ENCODE data around the gene RPL36. TPM values are rescaled to one million over a fixed set of nuclear protein-coding genes. Genes with fewer than 3 reads are reported as not detected.

The RPL36 gene
- 2,051 TPM for polyA plus RNA-seq (2013, experiment 1 of 2)
- 2,023 TPM for polyA plus RNA-seq (2013, experiment 2 of 2)

GRCh38 chr19:5690125-5690954 lies at the start of gene RPL36:
TSS of gene RPL36 (plus strand) at chr19:5690295. CDS start at chr19:5690508, 213 bp downstream.
- Histone ChIP-seq H4K91ac (ENCODE audit: low read depth, low read length, poor library complexity) (peak within 1 kb of the TSS; percentile 95), H3K23ac (ENCODE audit: low read depth, low read length, poor library complexity) (peak within 1 kb of the TSS; percentile 99), H2BK12ac (ENCODE audit: low read length) (no peak within 1 kb of the TSS), H3K79me1 (ENCODE audit: low read depth, low read length) (peaks cover 38% of the 10 kb centered on the region), H3K27me3 (ENCODE audit: control insufficient read depth in 3 of 3, insufficient read depth in 3 of 3, low read depth in 1 of 3, low read length in 3 of 3) (no peaks in the 10 kb centered on the region), H3K27ac (replicated peaks; ENCODE audit: low read length) (peak within 1 kb of the TSS; percentile 90), H3K4me2 (ENCODE audit: insufficient read depth, low read length, poor library complexity, severe bottlenecking) (peak within 1 kb of the TSS; percentile 75), H4K8ac (ENCODE audit: low read depth, low read length) (no peak within 1 kb of the TSS), H2AFZ (ENCODE audit: low read length) (peak within 1 kb of the TSS; percentile 87), H3K4ac (ENCODE audit: low read length) (peak within 1 kb of the TSS; percentile 95), H2BK120ac (ENCODE audit: low read depth, low read length) (peak within 1 kb of the TSS; percentile 61), H2BK15ac (ENCODE audit: low read length) (no peak within 1 kb of the TSS), H3K4me3 (ENCODE audit: low read length in 2 of 2) (peak within 1 kb of the TSS; percentile 97 to 100), H3K4me1 (ENCODE audit: control insufficient read depth in 2 of 2, insufficient read depth in 1 of 2, low read depth in 1 of 2, low read length in 2 of 2) (peaks cover 4 to 5% of the 10 kb centered on the region in 2 donors), H3K14ac (ENCODE audit: low read length) (peak within 1 kb of the TSS; percentile 100), H3K9ac (ENCODE audit: low read depth, low read length, poor library complexity) (peak within 1 kb of the TSS; percentile 100), H2AK5ac (ENCODE audit: low read depth, low read length) (peak within 1 kb of the TSS; percentile 96), H2BK5ac (ENCODE audit: low read length) (peak within 1 kb of the TSS; percentile 99), H3K18ac (ENCODE audit: low read length) (peak within 1 kb of the TSS; percentile 99), H3K36me3 (replicated peaks in 1 of 2; ENCODE audit: control insufficient read depth in 2 of 2, insufficient read depth in 2 of 2, low read length in 2 of 2) (peaks cover 35 to 46% of the 10 kb centered on the region in 2 donors), H3K9me3 (replicated peaks in 1 of 2; ENCODE audit: control insufficient read depth in 2 of 2, insufficient read depth in 1 of 2, low read depth in 1 of 2, low read length in 2 of 2) (peaks cover 0 to 4% of the 10 kb centered on the region in 2 donors)
- no CpG with 5 or more reads among the region's 73 CpGs for WGBS, 2 donors (ENCODE audit: extremely low coverage in 2 of 2, insufficient read length in 2 of 2, insufficient replicate concordance in 1 of 2)
- peak; percentile 97 for DNase-seq (ENCODE audit: low spot score)

GRCh38 chr19:5641171-5641570 lies 48.9 kb upstream of the RPL36 start:
- H3K27ac ChIP-seq (replicated peaks; ENCODE audit: low read length) = no peak overlapping the region
- no peak overlapping the region for H3K18ac ChIP-seq (ENCODE audit: low read length)
- H3K9ac ChIP-seq (ENCODE audit: low read depth, low read length, poor library complexity) = no peak overlapping the region
- H2AK5ac ChIP-seq (ENCODE audit: low read depth, low read length) = no peak overlapping the region
- no peak overlapping the region for H4K8ac ChIP-seq (ENCODE audit: low read depth, low read length)
- H3K36me3 ChIP-seq (replicated peaks in 1 of 2; ENCODE audit: control insufficient read depth in 2 of 2, insufficient read depth in 2 of 2, low read length in 2 of 2) = peaks cover 24 to 91% of the 10 kb centered on the region in 2 donors
- H3K4me2 ChIP-seq (ENCODE audit: insufficient read depth, low read length, poor library complexity, severe bottlenecking) = no peak overlapping the region
- no peak overlapping the region for H2AFZ ChIP-seq (ENCODE audit: low read length)
- H3K23ac ChIP-seq (ENCODE audit: low read depth, low read length, poor library complexity) = no peak overlapping the region
- WGBS, 2 donors (ENCODE audit: extremely low coverage in 2 of 2, insufficient read length in 2 of 2, insufficient replicate concordance in 1 of 2) = no CpG with 5 or more reads among the region's 4 CpGs
- no peak for DNase-seq (ENCODE audit: low spot score)
- H3K4me3 ChIP-seq (ENCODE audit: low read length in 2 of 2) = no peak overlapping the region
- H3K9me3 ChIP-seq (replicated peaks in 1 of 2; ENCODE audit: control insufficient read depth in 2 of 2, insufficient read depth in 1 of 2, low read depth in 1 of 2, low read length in 2 of 2) = no peaks in the 10 kb centered on the region
- H3K4ac ChIP-seq (ENCODE audit: low read length) = no peak overlapping the region
- no peaks in the 10 kb centered on the region for H3K4me1 ChIP-seq (ENCODE audit: control insufficient read depth in 2 of 2, insufficient read depth in 1 of 2, low read depth in 1 of 2, low read length in 2 of 2)
- peaks cover 9% of the 10 kb centered on the region for H3K79me1 ChIP-seq (ENCODE audit: low read depth, low read length)
- no peak overlapping the region for H2BK15ac ChIP-seq (ENCODE audit: low read length)
- H2BK120ac ChIP-seq (ENCODE audit: low read depth, low read length) = no peak overlapping the region
- H2BK5ac ChIP-seq (ENCODE audit: low read length) = no peak overlapping the region
- H4K91ac ChIP-seq (ENCODE audit: low read depth, low read length, poor library complexity) = no peak overlapping the region
- H2BK12ac ChIP-seq (ENCODE audit: low read length) = no peak overlapping the region
- no peak overlapping the region for H3K14ac ChIP-seq (ENCODE audit: low read length)
- no peaks in the 10 kb centered on the region for H3K27me3 ChIP-seq (ENCODE audit: control insufficient read depth in 3 of 3, insufficient read depth in 3 of 3, low read depth in 1 of 3, low read length in 3 of 3)

GRCh38 chr19:5642204-5642603 lies 47.9 kb upstream of the RPL36 start:
- H3K27me3 ChIP-seq (ENCODE audit: control insufficient read depth in 3 of 3, insufficient read depth in 3 of 3, low read depth in 1 of 3, low read length in 3 of 3) = no peaks in the 10 kb centered on the region
- no peak overlapping the region for H2BK120ac ChIP-seq (ENCODE audit: low read depth, low read length)
- H3K4me1 ChIP-seq (ENCODE audit: control insufficient read depth in 2 of 2, insufficient read depth in 1 of 2, low read depth in 1 of 2, low read length in 2 of 2) = no peaks in the 10 kb centered on the region
- H4K8ac ChIP-seq (ENCODE audit: low read depth, low read length) = no peak overlapping the region
- no peak overlapping the region for H3K4me3 ChIP-seq (ENCODE audit: low read length in 2 of 2)
- H3K79me1 ChIP-seq (ENCODE audit: low read depth, low read length) = peaks cover 9% of the 10 kb centered on the region
- no peak overlapping the region for H2AK5ac ChIP-seq (ENCODE audit: low read depth, low read length)
- H3K18ac ChIP-seq (ENCODE audit: low read length) = no peak overlapping the region
- WGBS, 2 donors (ENCODE audit: extremely low coverage in 2 of 2, insufficient read length in 2 of 2, insufficient replicate concordance in 1 of 2) = no CpG with 5 or more reads among the region's 2 CpGs
- no peak overlapping the region for H4K91ac ChIP-seq (ENCODE audit: low read depth, low read length, poor library complexity)
- peaks cover 32 to 94% of the 10 kb centered on the region in 2 donors for H3K36me3 ChIP-seq (replicated peaks in 1 of 2; ENCODE audit: control insufficient read depth in 2 of 2, insufficient read depth in 2 of 2, low read length in 2 of 2)
- H2AFZ ChIP-seq (ENCODE audit: low read length) = no peak overlapping the region
- H2BK5ac ChIP-seq (ENCODE audit: low read length) = no peak overlapping the region
- no peak overlapping the region for H3K4me2 ChIP-seq (ENCODE audit: insufficient read depth, low read length, poor library complexity, severe bottlenecking)
- no peak overlapping the region for H3K4ac ChIP-seq (ENCODE audit: low read length)
- H2BK12ac ChIP-seq (ENCODE audit: low read length) = no peak overlapping the region
- H3K9me3 ChIP-seq (replicated peaks in 1 of 2; ENCODE audit: control insufficient read depth in 2 of 2, insufficient read depth in 1 of 2, low read depth in 1 of 2, low read length in 2 of 2) = no peaks in the 10 kb centered on the region
- no peak overlapping the region for H3K9ac ChIP-seq (ENCODE audit: low read depth, low read length, poor library complexity)
- no peak for DNase-seq (ENCODE audit: low spot score)
- no peak overlapping the region for H3K23ac ChIP-seq (ENCODE audit: low read depth, low read length, poor library complexity)
- H2BK15ac ChIP-seq (ENCODE audit: low read length) = no peak overlapping the region
- H3K27ac ChIP-seq (replicated peaks; ENCODE audit: low read length) = no peak overlapping the region
- H3K14ac ChIP-seq (ENCODE audit: low read length) = no peak overlapping the region

GRCh38 chr19:5643060-5643459 lies 47.0 kb upstream of the RPL36 start:
- H3K23ac ChIP-seq (ENCODE audit: low read depth, low read length, poor library complexity) = no peak overlapping the region
- H2BK12ac ChIP-seq (ENCODE audit: low read length) = no peak overlapping the region
- H2BK15ac ChIP-seq (ENCODE audit: low read length) = no peak overlapping the region
- H3K27me3 ChIP-seq (ENCODE audit: control insufficient read depth in 3 of 3, insufficient read depth in 3 of 3, low read depth in 1 of 3, low read length in 3 of 3) = no peaks in the 10 kb centered on the region
- no peak overlapping the region for H3K18ac ChIP-seq (ENCODE audit: low read length)
- H2AFZ ChIP-seq (ENCODE audit: low read length) = no peak overlapping the region
- no peak overlapping the region for H4K8ac ChIP-seq (ENCODE audit: low read depth, low read length)
- no peaks in the 10 kb centered on the region for H3K4me1 ChIP-seq (ENCODE audit: control insufficient read depth in 2 of 2, insufficient read depth in 1 of 2, low read depth in 1 of 2, low read length in 2 of 2)
- H3K4me3 ChIP-seq (ENCODE audit: low read length in 2 of 2) = no peak overlapping the region
- H3K36me3 ChIP-seq (replicated peaks in 1 of 2; ENCODE audit: control insufficient read depth in 2 of 2, insufficient read depth in 2 of 2, low read length in 2 of 2) = peaks cover 37 to 94% of the 10 kb centered on the region in 2 donors
- no peak overlapping the region for H2BK5ac ChIP-seq (ENCODE audit: low read length)
- H3K9me3 ChIP-seq (replicated peaks in 1 of 2; ENCODE audit: control insufficient read depth in 2 of 2, insufficient read depth in 1 of 2, low read depth in 1 of 2, low read length in 2 of 2) = no peaks in the 10 kb centered on the region
- no peak overlapping the region for H2BK120ac ChIP-seq (ENCODE audit: low read depth, low read length)
- no CpG with 5 or more reads among the region's 4 CpGs for WGBS, 2 donors (ENCODE audit: extremely low coverage in 2 of 2, insufficient read length in 2 of 2, insufficient replicate concordance in 1 of 2)
- H3K27ac ChIP-seq (replicated peaks; ENCODE audit: low read length) = no peak overlapping the region
- no peak overlapping the region for H4K91ac ChIP-seq (ENCODE audit: low read depth, low read length, poor library complexity)
- H3K14ac ChIP-seq (ENCODE audit: low read length) = no peak overlapping the region
- H3K9ac ChIP-seq (ENCODE audit: low read depth, low read length, poor library complexity) = no peak overlapping the region
- H2AK5ac ChIP-seq (ENCODE audit: low read depth, low read length) = no peak overlapping the region
- no peak overlapping the region for H3K4me2 ChIP-seq (ENCODE audit: insufficient read depth, low read length, poor library complexity, severe bottlenecking)
- no peak for DNase-seq (ENCODE audit: low spot score)
- peaks cover 6% of the 10 kb centered on the region for H3K79me1 ChIP-seq (ENCODE audit: low read depth, low read length)
- H3K4ac ChIP-seq (ENCODE audit: low read length) = no peak overlapping the region

Measured in neuronal stem cell (in vitro differentiated cells).